Gastrocnemius medialis (tissue), 4 donors: ENCODE measurements around the gene AMMECR1. TPM values are rescaled to one million over a fixed set of nuclear protein-coding genes. Genes with fewer than 3 reads are reported as not detected.

Source experiments
- ATAC-seq, 2 donors: fragments of 150-250 bp; one replicate each; pipeline ENCODE4 v1.9.1; 2016
- DNase-seq, 2 donors: peaks; one replicate each; pipeline ENCODE4 v3.0.0-alpha.2; 2019
- H3K27ac ChIP-seq, 4 donors: fragments of 200-600 bp; sonication (generic); 1 replicate in 1 of 4; 2 replicates in 3 of 4; pipeline ENCODE4 v1.5.1; 2016 to 2018; ENCODE audit warnings: mild to moderate bottlenecking in 2 of 4, moderate library complexity in 1 of 4
- H3K27me3 ChIP-seq, 3 donors: fragments of 200-600 bp; sonication (generic) in 2 of 3; 1 replicate in 1 of 3; 2 replicates in 2 of 3; pipeline versions ENCODE4 v1.5.1 to v1.6.0; 2016 to 2019; ENCODE audit warnings: mild to moderate bottlenecking in 1 of 3, moderate library complexity in 1 of 3
- H3K36me3 ChIP-seq, 2 donors: fragments of 200-600 bp; sonication (generic) in 1 of 2; one replicate each; pipeline ENCODE4 v1.5.1; 2017 to 2018
- H3K4me1 ChIP-seq, 2 donors: fragments of 200-600 bp; sonication (generic) in 1 of 2; one replicate each; pipeline ENCODE4 v1.5.1; 2016 to 2017; ENCODE audit warnings: mild to moderate bottlenecking in 2 of 2
- H3K4me3 ChIP-seq, 4 donors: fragments of 200-600 bp; sonication (generic) in 3 of 4; 1 replicate in 1 of 4; 2 replicates in 3 of 4; pipeline ENCODE4 v1.5.1; 2016 to 2019; ENCODE audit warnings: mild to moderate bottlenecking in 2 of 4
- H3K9me3 ChIP-seq, 3 donors: fragments of 200-600 bp; sonication (generic) in 2 of 3; 1 replicate in 1 of 3; 2 replicates in 2 of 3; pipeline ENCODE4 v1.5.1; 2016 to 2019
- CTCF ChIP-seq, 5 experiments: fragments of 450-650 bp in 3 of 5; fragments of 200-600 bp in 2 of 5; sonication (generic) in 2 of 5; IDR thresholded peaks in 4 of 5; conservative IDR thresholded peaks in 1 of 5; 1 replicate in 4 of 5; 2 replicates in 1 of 5; pipeline ENCODE4 v1.5.1; 2016 to 2019; ENCODE audit warnings: antibody characterized with exemption in 5 of 5, mild to moderate bottlenecking in 3 of 5, moderate library complexity in 3 of 5
- POLR2A ChIP-seq, 2 donors: fragments of 450-650 bp; IDR thresholded peaks; one replicate each; pipeline ENCODE4 v1.6.1; 2017; ENCODE audit warnings: antibody characterized with exemption in 2 of 2, mild to moderate bottlenecking in 2 of 2, moderate library complexity in 2 of 2
- in situ Hi-C, 4 donors: fragments of 200-750 bp; cut with MboI; loops; one replicate each; pipeline versions ENCODE4 v1.15.0 to v1.8.0; 2017; ENCODE audit warnings: low sequenced_read_pairs in 4 of 4
- intact Hi-C: fragments of 100-400 bp; cut with DNase I; formaldehyde crosslinking; loops from one replicate; pipeline ENCODE4 v1.15.1; 2023; ENCODE audit warnings: low total_unique reads
- total RNA-seq, 4 donors: library from RNA; depleted of rRNA; stranded (reverse); fragments of >200 nt; gene quantifications; one replicate each; pipeline versions ENCODE4 v1.1.0 to v1.2.3, GENCODE V29; 2016

The AMMECR1 gene
- total RNA-seq, 4 donors from 2014 or later: 1.2 to 2.6 (median 1.9) TPM

DNA sequence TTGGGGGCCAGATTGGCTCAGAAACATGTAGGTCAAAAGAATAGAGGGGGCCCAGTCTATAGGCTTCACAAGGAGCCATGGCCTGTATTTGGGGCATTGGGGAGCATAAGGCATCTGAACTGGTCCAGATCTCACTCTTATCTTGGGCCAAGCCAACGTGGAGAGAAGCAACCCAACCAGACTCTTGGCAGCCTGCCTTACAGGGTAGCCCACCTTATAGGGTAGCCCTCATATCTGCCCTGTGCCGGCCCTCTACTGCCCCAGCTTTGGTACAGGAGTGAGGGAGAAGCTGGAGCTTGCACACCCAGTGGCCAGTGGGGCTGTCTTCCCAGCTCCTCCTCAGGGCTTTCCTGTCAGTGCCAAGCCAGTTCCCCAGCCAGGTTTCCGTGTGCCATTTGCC lies 142.2 kb downstream of the AMMECR1 start:
- in situ Hi-C loops: no loop called here
- intact Hi-C loops: no loop called here
- no peak for ATAC-seq

GRCh38 chrX:110175146-110175545 lies 142.7 kb downstream of the AMMECR1 start:
- ATAC-seq: no peak
- intact Hi-C loops: no loop called here

More for the DNA sequence above, 142.2 kb downstream of the AMMECR1 start:
- TF ChIP-seq CTCF (IDR thresholded peaks at IDR 0.05 in 4 of 5, conservative IDR thresholded peaks at IDR 0.05 in 1 of 5): no peak
- no peak for TF ChIP-seq POLR2A (IDR thresholded peaks at IDR 0.05)
- no peaks in the 10 kb centered on the region for H3K27me3 ChIP-seq
- H3K36me3 ChIP-seq: no peaks in the 10 kb centered on the region
- no peaks in the 10 kb centered on the region for H3K9me3 ChIP-seq
- H3K4me3 ChIP-seq: no peak overlapping the region
- peaks cover 0 to 11% of the 10 kb centered on the region in 2 donors for H3K4me1 ChIP-seq
- peak overlapping the region in 1 of 4 donors; percentile 38 for H3K27ac ChIP-seq
- no peak for DNase-seq

GRCh38 chrX:110173192-110174175 lies 144.4 kb downstream of the AMMECR1 start:
- no peaks in the 10 kb centered on the region for H3K36me3 ChIP-seq
- DNase-seq (peak in 1 of 2 donors; percentile 36), ATAC-seq (peak; percentile 32 to 49)
- no peaks in the 10 kb centered on the region for H3K27me3 ChIP-seq
- intact Hi-C loops (no loop called here), in situ Hi-C loops (loop anchor here in 1 of 4 donors (25.0 kb wide), 1 partner anchor 461 kb away; no protein-coding TSS in a partner anchor)
- peaks cover 8 to 11% of the 10 kb centered on the region in 2 donors for H3K4me1 ChIP-seq
- no peak overlapping the region for H3K4me3 ChIP-seq
- H3K27ac ChIP-seq: peak overlapping the region; percentile 27 to 68 (median 52)
- no peak for TF ChIP-seq CTCF (IDR thresholded peaks at IDR 0.05 in 4 of 5, conservative IDR thresholded peaks at IDR 0.05 in 1 of 5)
- no peak for TF ChIP-seq POLR2A (IDR thresholded peaks at IDR 0.05)
- H3K9me3 ChIP-seq: no peaks in the 10 kb centered on the region

More at GRCh38 chrX:110175146-110175545, 142.7 kb downstream of the AMMECR1 start:
- DNase-seq: no peak
- H3K9me3 ChIP-seq: no peaks in the 10 kb centered on the region
- H3K36me3 ChIP-seq: no peaks in the 10 kb centered on the region
- no peaks in the 10 kb centered on the region for H3K27me3 ChIP-seq
- no peak overlapping the region for H3K4me3 ChIP-seq
- TF ChIP-seq CTCF (IDR thresholded peaks at IDR 0.05 in 4 of 5, conservative IDR thresholded peaks at IDR 0.05 in 1 of 5) (no peak), POLR2A (IDR thresholded peaks at IDR 0.05) (no peak)
- in situ Hi-C loops: no loop called here
- H3K27ac ChIP-seq: peak overlapping the region in 2 of 4 donors; percentile 28 to 38
- peaks cover 0 to 11% of the 10 kb centered on the region in 2 donors for H3K4me1 ChIP-seq

- no peak overlapping the region for H3K4me3 ChIP-seq
- no peaks in the 10 kb centered on the region for H3K27me3 ChIP-seq
- H3K4me1 ChIP-seq: peaks cover 8 to 11% of the 10 kb centered on the region in 2 donors
- in situ Hi-C loops (loop anchor here in 1 of 4 donors (25.0 kb wide), 1 partner anchor 460 kb away; no protein-coding TSS in a partner anchor), intact Hi-C loops (no loop called here)
- no peak for TF ChIP-seq CTCF (IDR thresholded peaks at IDR 0.05 in 4 of 5, conservative IDR thresholded peaks at IDR 0.05 in 1 of 5)
- no peak for TF ChIP-seq POLR2A (IDR thresholded peaks at IDR 0.05)
- H3K27ac ChIP-seq: peak overlapping the region in 3 of 4 donors; percentile 49 to 68 (median 54)
- H3K9me3 ChIP-seq: no peaks in the 10 kb centered on the region
- no peak for ATAC-seq
- DNase-seq: no peak
- H3K36me3 ChIP-seq: no peaks in the 10 kb centered on the region
Measured at GRCh38 chrX:110172215-110172614, 145.7 kb downstream of the AMMECR1 start.
